Gastrocnemius medialis (tissue), 4 donors: Measurements from ENCODE around the gene CELSR2.

Experiments
- CTCF ChIP-seq, 5 experiments: fragments of 450-650 bp in 3 of 5; fragments of 200-600 bp in 2 of 5; sonication (generic) in 2 of 5; IDR thresholded peaks in 4 of 5; conservative IDR thresholded peaks in 1 of 5; 1 replicate in 4 of 5; 2 replicates in 1 of 5; pipeline ENCODE4 v1.5.1; 2016 to 2019; ENCODE audit warnings: antibody characterized with exemption in 5 of 5, mild to moderate bottlenecking in 3 of 5, moderate library complexity in 3 of 5
- POLR2A ChIP-seq, 2 donors: fragments of 450-650 bp; IDR thresholded peaks; one replicate each; pipeline ENCODE4 v1.6.1; 2017; ENCODE audit warnings: antibody characterized with exemption in 2 of 2, mild to moderate bottlenecking in 2 of 2, moderate library complexity in 2 of 2

DNA sequence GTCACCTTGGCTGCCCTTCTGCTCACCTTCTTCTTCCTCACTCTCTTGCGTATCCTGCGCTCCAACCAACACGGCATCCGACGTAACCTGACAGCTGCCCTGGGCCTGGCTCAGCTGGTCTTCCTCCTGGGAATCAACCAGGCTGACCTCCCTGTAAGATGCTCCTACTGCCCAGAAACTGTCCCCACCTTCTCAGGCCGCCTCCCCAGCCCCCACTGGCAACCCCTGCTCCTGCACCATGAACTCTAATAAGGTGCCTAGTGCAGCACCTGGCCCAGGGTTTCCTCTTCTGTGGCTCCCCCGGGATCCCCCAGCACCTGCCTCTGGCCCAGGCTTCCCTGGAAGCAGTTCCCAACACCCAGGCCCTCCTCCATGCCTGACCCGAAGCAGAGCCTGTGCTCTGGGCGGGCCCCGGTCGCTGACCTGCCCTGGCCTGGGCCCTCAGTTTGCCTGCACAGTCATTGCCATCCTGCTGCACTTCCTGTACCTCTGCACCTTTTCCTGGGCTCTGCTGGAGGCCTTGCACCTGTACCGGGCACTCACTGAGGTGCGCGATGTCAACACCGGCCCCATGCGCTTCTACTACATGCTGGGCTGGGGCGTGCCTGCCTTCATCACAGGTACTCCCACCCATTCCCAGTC, 20.8 kb downstream of the CELSR2 start:
- TF ChIP-seq CTCF (IDR thresholded peaks at IDR 0.05 in 4 of 5, conservative IDR thresholded peaks at IDR 0.05 in 1 of 5): no peak
- TF ChIP-seq POLR2A (IDR thresholded peaks at IDR 0.05): no peak
